Endometrial microvascular endothelial cells (primary cell): ENCODE data around the gene SDK1. TPM values are rescaled to one million over a fixed set of nuclear protein-coding genes. Genes with fewer than 3 reads are reported as not detected.

Experiments
- in situ Hi-C: cut with HindIII; loops from 2 replicates; pipeline ENCODE4 v1.10.0; 2017; ENCODE audit warnings: low sequenced_read_pairs, low pct_unique_long_range_greater_than_20kb; ENCODE audit errors: inconsistent ontology term
- total RNA-seq: library from RNA; depleted of rRNA; stranded (reverse); fragments of >200 nt; gene quantifications from one replicate; pipeline ENCODE4 v1.2.3, GENCODE V29; 2015; ENCODE audit errors: inconsistent ontology term

Gene SDK1
- total RNA-seq, 1 donor from 2014 or later: 1.6 TPM

DNA sequence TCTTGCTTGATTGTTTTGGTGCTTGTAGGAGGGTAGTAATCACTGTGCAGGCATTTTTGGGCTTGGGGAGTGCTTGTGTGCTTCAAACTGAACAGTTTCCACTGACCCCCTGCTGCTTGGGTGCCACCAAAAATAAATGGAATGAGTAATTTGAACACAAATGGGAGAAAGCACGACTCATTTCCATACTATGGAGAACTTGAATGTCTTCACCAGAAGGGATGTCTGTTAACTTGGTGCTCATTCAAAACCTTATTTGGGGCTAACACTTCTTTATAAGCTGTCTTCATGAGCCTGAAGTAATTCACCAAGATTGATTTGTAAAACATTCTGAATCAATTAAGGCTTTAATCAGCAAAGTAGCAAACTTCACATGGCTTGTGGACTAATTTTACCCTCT is 560.3 kb downstream of the SDK1 start:
- in situ Hi-C loops: no loop called here

DNA sequence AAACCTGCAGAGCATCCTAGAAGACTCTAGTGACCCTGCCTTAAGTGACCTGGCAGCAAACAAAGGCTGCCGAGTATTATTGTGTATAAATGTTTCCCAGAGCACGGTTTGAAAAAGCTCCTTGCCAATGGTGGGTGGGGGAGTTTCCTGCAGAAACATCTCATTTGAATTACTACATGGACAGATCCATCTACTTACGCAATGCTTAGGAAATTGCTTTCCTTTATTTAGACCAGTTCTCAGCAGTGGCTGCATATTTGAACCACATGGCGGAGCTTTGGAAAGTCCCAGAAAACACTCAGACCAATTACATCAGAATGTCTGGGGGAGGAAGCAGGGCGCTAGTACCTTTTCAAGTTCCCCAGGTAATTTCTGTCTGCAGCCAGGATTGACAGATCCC is 560.9 kb downstream of the SDK1 start:
- in situ Hi-C loops: no loop called here

DNA sequence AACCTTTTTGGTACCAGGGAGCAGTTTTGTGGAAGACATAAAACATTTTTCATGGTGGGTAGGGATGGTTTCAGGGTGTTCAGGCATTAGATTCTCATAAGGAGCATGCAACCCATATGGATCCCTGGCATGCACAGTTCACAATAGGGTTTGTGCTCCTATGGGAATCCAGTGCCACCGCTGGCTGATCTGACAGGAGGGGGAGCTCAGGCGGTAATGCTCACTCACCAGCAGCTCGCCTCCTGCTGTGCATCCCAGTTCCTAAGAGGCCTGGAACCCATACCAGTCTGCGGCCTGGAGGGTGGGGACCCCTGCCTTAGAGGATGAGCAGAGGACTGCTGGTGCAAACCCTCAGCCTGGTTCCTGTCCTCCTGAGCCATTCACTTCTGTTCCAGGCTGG is 561.7 kb downstream of the SDK1 start:
- in situ Hi-C loops: no loop called here

DNA sequence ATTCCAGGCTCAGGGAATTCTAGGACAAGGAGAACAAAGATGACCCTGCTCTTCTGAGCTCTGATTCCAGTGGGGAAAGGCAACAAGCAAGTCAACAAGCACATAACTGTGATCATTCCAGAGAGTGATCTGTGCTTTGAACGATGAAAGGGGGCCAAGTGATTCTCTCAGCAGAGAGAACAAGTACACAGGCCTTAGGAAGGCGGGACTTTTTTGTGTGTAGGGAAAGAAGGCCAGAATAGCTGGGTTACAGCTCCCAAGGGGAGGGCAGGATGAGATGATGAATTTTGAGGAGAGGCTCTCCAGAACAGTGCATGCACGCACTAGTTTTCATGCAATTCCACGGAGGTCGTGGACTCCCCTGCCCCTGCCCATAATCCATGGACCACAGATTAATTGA is 565.2 kb downstream of the SDK1 start:
- in situ Hi-C loops: no loop called here

DNA sequence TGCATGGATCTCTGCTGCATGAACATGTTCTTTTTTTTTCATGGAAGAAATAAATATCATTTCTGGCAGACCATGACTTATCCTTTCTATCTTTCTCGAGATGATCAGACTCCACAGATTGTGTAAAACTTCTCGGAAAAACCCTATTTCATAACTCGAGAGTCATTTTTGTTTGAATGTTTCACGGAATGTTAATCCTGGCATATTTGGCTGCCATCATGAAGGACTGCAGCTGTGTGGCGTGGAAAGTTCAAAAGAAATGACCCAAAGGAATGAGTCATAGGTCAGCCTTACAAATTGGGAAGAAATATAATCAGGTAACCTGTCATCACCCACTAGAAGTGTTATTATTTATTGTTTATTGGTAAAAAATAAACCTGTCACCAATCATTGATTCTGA is 566.8 kb downstream of the SDK1 start:
- in situ Hi-C loops: no loop called here

DNA sequence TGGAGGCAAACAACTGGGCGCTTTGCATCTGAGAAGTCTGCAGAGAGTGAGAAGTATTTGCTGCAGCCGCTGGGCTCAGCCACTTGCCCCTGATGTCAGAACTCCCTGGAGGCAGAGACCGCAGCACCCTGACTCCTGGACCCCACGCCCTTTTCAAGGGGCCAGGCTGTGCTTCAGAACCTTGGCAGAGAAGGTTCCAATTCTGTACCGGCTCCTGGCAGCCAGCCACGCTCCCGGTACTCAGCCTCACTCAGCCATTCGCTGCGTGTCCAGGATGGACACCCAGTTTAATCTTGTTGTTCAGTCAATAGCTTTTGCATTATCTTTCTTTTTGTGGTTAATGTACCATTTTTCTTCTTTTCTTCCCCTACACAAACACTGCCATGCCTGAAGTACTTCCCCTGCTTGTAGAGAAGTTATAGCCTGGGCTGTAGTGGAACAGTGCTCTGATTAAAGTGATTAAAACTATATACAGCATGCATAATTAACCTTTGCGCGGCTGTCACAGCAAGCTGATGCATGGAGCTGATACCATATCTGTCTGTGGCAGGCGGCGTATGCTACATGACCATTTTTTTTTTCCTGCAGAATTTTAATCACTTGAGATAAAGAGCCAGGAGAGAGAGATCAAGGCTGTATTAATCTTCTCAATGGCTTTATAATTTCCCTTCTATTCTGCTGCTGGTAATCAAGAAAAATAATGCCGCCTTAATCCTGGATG is 578.5 kb downstream of the SDK1 start:
- in situ Hi-C loops: no loop called here

DNA sequence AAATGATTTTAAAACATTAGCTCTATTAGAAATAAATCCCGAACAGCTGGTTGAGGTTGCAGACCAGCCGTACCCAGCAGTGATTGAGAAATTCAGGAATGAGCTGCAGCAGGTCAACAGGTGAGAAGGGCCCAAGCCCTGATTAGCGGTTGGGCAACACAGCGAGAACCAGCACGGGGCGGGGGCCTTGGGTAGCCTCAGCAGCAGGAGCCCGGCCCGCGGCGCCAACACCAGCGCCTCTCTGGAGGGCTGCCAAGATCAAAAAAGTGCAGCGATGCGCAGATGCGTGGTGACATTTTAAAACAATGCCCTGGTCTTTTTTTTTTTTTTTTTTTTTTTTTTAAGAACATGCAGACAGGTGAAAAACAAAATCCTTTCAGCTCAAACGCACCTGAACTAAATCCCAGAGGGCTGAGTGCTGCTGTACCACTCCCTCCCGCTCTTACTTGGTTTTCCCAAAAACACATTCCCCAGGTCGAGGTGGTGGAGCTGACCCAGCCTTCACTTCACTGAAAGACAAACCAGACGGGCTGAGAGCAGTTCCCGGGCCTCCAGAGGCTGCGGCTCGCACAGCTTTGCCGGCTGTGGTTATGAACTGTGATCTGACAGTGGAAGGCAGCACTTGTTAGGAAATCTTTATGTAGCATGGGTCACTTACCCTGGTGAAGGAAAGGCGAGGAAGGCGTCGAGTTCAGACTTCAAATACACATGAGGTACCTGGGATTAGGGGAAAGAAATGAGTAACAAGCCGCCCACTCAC is 579.4 kb downstream of the SDK1 start:
- in situ Hi-C loops: no loop called here

DNA sequence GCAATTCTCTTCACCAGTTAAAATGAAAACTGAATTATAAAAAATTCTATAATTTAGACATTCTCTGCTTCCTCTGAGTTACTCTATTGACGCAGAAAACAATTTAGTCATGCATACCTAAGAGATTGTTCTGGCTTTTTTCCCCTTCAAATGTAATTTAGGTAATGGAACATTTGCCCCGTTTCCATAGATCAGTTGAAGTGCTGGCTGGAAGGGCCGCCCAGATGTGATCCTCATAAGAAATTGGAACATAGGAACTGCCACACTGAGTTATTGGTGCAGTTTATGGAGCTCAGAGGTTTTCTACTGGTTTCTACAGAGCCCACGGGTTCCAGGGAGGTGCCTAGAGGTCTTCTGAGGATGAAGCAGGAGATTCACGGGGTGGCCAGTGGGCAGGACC is 581.7 kb downstream of the SDK1 start:
- in situ Hi-C loops: no loop called here

DNA sequence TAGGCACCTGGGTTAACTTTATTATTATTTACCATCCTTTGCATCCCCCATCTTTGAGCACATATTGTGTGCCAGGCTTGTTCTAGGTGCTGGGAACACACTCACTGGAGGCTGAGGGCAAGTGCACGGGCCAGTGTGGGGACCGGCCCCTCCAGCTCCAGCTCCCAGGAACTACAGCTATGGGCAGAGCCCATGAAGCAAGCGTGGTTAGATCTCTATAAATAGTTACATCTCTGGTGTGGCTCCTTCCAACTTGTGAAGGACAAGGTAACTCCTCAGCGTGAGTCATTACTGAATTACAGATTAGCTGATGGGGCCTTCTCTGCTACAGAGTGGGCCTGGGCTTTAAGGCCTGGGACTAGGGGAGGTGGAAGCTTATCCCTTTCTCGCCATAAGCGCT is 583.5 kb downstream of the SDK1 start:
- in situ Hi-C loops: no loop called here

DNA sequence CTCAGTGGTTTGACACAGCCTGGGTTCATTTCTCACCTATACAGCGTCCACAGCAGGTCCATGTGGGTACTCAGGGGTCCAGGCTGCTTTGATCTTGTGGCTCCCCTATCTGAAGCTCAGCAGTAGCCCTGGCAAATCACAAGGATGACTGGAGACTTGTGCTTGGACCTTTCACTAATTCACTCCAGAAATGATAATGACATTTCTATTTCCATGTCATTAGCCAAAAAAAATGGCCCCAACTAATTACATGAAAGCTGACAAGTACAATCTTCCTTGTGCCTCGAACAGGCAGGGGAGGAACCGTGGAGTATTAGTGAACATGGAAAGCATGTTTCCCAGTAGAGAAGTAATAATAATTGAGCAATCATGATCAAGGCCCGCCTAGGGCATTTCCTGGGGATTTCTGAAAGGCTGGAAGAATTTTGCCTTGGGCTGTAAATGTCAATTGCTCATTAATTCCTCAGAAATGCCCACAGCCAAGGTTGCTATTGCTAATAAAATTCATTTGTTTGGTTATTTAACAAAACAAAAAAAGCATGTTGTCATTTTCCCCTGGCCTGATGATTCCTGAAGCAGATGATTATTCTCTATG is 586.1 kb downstream of the SDK1 start:
- in situ Hi-C loops: no loop called here

DNA sequence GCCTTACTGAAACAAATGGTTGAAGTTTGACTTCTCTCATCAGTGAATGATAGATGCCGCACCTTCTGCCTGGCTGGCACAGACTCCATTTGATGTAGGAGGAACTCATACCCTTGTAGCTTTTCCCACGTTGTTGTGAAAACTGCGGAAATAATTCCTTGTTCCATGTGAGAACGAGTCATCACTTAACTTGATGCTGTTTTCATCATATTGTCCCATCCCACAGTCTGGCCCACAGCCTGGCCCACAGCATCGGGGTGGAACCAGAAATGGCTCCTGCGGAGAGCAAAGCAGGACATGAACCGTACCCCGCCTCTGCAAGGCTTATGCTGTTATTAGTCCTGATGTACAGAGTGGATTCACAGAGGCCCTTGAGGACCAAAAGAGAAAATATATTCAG is 587.0 kb downstream of the SDK1 start:
- in situ Hi-C loops: no loop called here

DNA sequence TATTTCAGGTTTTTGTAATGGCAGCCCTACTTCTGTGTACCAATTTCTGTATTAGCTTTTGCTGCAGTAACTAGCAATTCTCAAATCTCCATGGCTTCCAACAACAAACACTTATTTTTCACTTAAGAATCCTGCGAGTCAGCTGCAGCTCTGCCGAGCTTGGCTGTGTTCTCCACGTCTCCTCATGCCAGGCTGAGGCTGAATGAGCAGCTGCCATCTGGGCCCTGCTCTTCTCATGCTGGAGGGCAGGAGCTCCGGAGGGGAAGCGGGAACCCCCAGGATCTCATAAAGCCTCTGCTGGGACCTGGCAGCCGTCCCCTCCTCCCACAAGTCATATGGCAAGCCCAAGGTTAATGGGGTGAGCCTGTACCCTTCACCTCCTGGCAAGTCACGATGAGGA is 591.1 kb downstream of the SDK1 start:
- in situ Hi-C loops: no loop called here

DNA sequence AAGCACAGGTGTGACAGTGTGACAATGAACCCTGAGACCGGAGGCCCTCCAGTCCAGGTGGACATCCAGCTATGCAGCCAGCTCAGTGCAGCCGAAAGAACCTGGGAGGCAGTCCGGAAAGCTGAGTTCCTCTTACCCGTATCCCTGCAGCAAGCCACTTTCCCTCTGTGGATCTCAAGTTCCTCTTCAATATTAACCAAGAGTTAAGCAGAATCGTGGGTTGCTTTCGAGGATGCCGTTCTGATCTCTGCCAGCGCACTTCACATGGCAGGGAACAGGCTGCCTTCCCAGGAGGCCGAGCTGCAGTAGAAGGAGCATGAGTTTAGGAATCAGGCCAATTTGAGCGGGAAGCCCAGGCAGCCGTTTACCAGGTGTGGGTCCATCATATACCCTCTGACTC is 591.6 kb downstream of the SDK1 start:
- in situ Hi-C loops: no loop called here

DNA sequence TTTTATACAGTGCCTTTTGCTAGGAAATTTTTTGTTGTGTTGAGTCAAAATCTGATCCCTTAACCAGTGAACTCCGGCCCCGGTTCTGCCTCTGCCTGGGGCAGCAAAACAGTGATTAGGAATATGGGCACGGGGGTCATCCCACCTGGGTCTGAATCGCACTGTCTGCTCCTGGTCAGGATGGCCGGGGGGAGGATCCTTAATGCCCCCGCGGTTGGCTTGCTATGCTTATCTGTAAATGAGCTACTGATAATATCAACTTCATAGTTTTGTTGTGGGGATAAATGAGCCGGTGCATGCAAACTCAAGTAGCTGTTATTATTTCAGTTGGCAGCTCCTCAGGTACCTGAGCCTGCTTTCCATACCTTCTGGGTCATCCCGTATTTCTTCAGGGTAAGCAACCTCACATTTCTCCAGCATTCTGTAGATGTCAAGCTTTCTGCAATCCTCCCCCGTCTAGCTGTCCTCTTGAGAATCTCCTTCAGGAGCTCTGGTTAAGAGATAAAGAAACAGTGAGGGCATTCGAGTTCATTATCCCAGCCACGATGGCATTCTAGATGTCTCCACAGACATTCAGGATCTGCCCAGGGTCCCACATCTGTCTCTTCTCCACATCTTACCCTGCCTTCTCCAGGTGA is 592.2 kb downstream of the SDK1 start:
- in situ Hi-C loops: no loop called here

DNA sequence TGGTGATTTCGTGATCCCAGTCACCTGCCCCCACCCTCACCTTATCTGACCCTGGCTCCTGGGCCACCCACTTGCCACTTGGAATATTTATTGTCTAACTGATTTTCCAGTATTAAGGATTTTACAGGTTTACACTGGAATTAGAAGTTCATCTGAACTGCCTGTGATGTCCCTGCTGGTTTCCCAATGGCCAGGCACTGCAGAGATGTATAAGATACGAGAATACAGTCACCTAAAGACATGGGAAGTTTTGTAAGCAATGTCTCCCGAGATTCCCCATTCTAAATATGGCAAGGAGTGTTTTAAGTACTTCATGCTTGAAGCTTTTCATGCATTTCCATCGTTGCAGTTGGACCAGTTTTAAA is 592.7 kb downstream of the SDK1 start:
- in situ Hi-C loops: no loop called here

DNA sequence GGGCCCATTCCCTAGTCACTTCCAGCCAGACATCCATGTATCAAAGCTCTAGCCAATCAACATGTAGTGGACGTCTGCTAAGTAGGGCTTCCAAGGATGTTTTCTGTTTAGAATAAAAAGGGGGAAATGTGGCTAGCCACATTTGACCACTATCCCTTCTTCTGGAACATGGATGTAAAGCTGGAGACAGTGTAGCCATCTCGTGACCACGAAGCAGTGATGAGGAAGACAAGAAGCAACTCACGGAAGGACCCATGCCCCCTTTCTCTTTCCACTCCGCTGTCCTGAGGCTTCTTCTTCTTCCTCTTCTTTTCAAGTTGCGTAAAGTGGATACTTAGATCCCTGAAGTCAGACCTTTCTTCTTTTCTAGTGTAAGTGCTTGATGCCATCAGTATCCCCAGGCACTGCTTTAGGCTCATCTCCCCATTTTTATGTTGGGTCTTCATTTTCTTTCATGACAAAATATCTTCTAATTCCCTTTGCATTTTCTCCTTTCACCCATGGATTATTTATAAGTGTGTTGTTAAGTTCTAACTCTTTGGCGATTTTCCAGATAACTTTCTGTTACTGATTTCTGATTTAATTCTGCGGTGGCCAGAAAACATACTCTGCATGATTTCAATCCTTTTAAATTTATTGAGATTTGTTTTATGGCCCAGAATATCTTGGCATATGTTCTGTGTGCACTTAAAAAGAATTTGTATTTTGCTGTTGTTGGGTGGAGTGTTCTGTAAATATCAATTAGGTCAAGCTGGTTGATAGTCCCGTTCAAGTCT is 594.5 kb downstream of the SDK1 start:
- in situ Hi-C loops: no loop called here

DNA sequence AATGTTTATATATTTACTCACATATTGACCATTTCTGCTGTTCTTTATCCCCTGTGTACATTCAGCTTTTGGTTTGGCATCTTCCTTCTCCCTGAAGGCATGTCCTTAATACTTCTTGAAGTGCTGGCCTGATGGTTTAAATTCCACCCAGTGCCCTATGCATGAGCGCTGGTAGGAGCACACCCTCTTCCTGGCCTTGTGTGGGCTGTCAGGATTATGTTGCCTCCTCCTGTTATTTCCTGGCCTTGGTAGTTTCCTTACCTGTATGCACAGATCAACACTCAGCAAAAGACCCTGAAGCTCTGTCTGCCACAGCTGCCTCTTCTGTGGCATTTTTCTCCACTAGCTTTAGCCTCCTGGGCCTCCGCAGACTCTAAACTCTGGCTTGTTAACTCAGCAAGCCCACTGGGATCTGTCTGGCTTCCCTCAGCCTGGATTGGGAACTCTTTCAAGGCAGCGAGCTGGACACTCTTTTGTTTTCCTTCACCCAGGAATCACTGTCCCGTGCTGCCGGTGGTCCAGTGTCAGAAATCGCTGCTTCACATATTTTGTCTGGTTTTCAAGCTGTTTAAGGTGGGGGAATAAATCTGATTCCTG is 595.2 kb downstream of the SDK1 start:
- in situ Hi-C loops: no loop called here

DNA sequence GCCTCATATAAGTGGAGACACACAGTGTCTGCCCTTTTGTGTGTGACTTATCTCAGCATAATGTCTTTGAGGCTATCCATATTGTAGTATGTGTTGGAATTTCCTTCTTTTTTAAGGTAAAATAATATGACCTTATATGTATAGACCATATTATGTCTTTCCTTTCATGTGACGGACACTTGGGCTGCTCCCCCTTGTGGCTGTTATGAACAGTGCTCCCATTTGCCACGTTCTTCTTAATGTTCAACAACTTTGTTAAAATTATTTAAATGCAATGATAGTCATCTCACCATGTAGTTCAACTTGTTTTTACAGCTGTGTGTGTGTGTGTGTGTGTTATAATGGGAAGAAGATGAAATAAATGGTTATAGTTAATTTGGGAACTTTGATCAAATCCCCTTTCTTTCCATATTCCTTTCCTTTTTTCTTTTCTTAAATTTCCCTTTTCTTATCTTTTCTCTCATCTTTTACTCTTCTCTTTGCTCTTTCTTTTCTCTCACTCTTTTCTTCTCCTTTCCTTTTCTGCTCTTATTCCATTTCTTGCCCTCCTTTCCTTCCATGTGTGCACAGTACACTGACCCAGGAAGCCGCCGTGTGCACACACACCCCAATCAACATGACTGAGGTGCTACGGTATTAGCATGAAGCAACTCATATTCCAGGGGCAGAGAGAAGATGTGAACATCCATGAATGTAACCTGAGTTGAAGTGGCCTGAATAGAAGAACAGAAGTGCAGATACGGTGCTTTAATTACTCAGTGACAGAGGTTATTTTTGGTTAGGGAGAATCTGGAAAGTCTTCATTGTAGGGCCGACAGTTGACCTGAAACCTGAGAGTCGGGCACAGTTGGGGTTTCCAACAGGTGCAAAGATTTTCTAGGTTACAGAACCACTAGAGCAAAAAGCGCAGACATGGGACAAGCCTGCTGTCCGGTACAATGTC is 596.6 kb downstream of the SDK1 start:
- in situ Hi-C loops: no loop called here
